Gastrocnemius medialis (tissue), 4 donors: ENCODE data around the gene KCNJ10. TPM values are rescaled to one million over a fixed set of nuclear protein-coding genes. Genes with fewer than 3 reads are reported as not detected.

ENCODE experiments used
- ATAC-seq, 2 donors: fragments of 150-250 bp; one replicate each; pipeline ENCODE4 v1.9.1; 2016
- DNase-seq, 2 donors: peaks; one replicate each; pipeline ENCODE4 v3.0.0-alpha.2; 2019
- H3K27ac ChIP-seq, 4 donors: fragments of 200-600 bp; sonication (generic); 1 replicate in 1 of 4; 2 replicates in 3 of 4; pipeline ENCODE4 v1.5.1; 2016 to 2018; ENCODE audit warnings: mild to moderate bottlenecking in 2 of 4, moderate library complexity in 1 of 4
- H3K27me3 ChIP-seq, 3 donors: fragments of 200-600 bp; sonication (generic) in 2 of 3; 1 replicate in 1 of 3; 2 replicates in 2 of 3; pipeline versions ENCODE4 v1.5.1 to v1.6.0; 2016 to 2019; ENCODE audit warnings: mild to moderate bottlenecking in 1 of 3, moderate library complexity in 1 of 3
- H3K36me3 ChIP-seq, 2 donors: fragments of 200-600 bp; sonication (generic) in 1 of 2; one replicate each; pipeline ENCODE4 v1.5.1; 2017 to 2018
- H3K4me1 ChIP-seq, 2 donors: fragments of 200-600 bp; sonication (generic) in 1 of 2; one replicate each; pipeline ENCODE4 v1.5.1; 2016 to 2017; ENCODE audit warnings: mild to moderate bottlenecking in 2 of 2
- H3K4me3 ChIP-seq, 4 donors: fragments of 200-600 bp; sonication (generic) in 3 of 4; 1 replicate in 1 of 4; 2 replicates in 3 of 4; pipeline ENCODE4 v1.5.1; 2016 to 2019; ENCODE audit warnings: mild to moderate bottlenecking in 2 of 4
- H3K9me3 ChIP-seq, 3 donors: fragments of 200-600 bp; sonication (generic) in 2 of 3; 1 replicate in 1 of 3; 2 replicates in 2 of 3; pipeline ENCODE4 v1.5.1; 2016 to 2019
- POLR2A ChIP-seq, 2 donors: fragments of 450-650 bp; IDR thresholded peaks; one replicate each; pipeline ENCODE4 v1.6.1; 2017; ENCODE audit warnings: antibody characterized with exemption in 2 of 2, mild to moderate bottlenecking in 2 of 2, moderate library complexity in 2 of 2
- in situ Hi-C, 4 donors: fragments of 200-750 bp; cut with MboI; loops; one replicate each; pipeline versions ENCODE4 v1.15.0 to v1.8.0; 2017; ENCODE audit warnings: low sequenced_read_pairs in 4 of 4
- intact Hi-C: fragments of 100-400 bp; cut with DNase I; formaldehyde crosslinking; loops from one replicate; pipeline ENCODE4 v1.15.1; 2023; ENCODE audit warnings: low total_unique reads
- total RNA-seq, 4 donors: library from RNA; depleted of rRNA; stranded (reverse); fragments of >200 nt; gene quantifications; one replicate each; pipeline versions ENCODE4 v1.1.0 to v1.2.3, GENCODE V29; 2016
- TF ChIP-seq, protein P1 (sequence below), 5 experiments: fragments of 450-650 bp in 3 of 5; fragments of 200-600 bp in 2 of 5; sonication (generic) in 2 of 5; IDR thresholded peaks in 4 of 5; conservative IDR thresholded peaks in 1 of 5; 1 replicate in 4 of 5; 2 replicates in 1 of 5; pipeline ENCODE4 v1.5.1; 2016 to 2019; ENCODE audit warnings: antibody characterized with exemption in 5 of 5, mild to moderate bottlenecking in 3 of 5, moderate library complexity in 3 of 5

Gene KCNJ10
- total RNA-seq, 4 donors from 2014 or later = not detected

DNA sequence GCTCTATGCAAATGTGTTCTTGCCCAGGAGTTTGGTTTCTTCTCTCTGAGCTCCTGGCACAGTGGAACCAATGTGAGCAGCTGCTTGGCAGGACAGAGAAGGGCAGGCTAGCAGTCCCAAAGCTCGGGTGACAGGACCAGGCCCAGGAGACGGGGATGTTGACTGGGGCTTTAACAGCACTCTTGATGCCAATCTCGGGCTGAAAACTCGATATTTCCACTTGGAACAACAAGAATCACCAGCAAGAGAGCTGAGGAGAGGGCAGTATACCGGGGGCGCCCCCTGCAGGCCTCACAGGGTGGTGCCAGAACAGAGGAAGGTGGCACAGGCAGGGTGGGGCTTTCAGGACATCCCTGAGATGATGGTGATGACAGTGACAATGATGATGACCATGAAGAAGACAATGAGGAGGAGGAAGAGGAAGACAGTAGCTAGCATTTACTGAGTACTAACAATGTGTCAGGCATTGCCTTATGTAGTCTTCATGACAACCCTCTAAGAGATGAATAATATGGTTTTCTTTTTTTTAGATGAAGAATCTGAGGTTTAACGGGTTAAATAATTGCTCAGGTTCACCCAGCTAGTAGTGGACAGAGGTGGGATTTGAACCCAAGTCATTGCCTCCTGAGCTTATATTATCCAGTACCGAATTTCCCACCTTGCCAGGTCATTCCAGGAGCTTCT is 8.7 kb upstream of the KCNJ10 start:
- intact Hi-C loops = loop anchor here (2.0 kb wide), 1 partner anchor 32 kb away; no protein-coding TSS in a partner anchor
- ATAC-seq (peak; percentile 63 to 92), DNase-seq (peak in 1 of 2 donors; percentile 64)
- Histone ChIP-seq H3K36me3 (no peaks in the 10 kb centered on the region), H3K27me3 (peaks cover 0 to 16% (median 3%) of the 10 kb centered on the region in 3 donors), H3K4me1 (peaks cover 0 to 13% of the 10 kb centered on the region in 2 donors), H3K4me3 (no peak overlapping the region), H3K27ac (peak overlapping the region in 2 of 4 donors; percentile 29 to 62), H3K9me3 (no peaks in the 10 kb centered on the region)
- in situ Hi-C loops = loop anchor here in 2 of 4 donors (25.0 kb wide), 2 partner anchors 209 to 284 kb away; partner anchors contain the start of genes NHLH1 (in 2 of the 2) and PEX19 (in 1 of the 2)
- TF ChIP-seq, protein P1, sequence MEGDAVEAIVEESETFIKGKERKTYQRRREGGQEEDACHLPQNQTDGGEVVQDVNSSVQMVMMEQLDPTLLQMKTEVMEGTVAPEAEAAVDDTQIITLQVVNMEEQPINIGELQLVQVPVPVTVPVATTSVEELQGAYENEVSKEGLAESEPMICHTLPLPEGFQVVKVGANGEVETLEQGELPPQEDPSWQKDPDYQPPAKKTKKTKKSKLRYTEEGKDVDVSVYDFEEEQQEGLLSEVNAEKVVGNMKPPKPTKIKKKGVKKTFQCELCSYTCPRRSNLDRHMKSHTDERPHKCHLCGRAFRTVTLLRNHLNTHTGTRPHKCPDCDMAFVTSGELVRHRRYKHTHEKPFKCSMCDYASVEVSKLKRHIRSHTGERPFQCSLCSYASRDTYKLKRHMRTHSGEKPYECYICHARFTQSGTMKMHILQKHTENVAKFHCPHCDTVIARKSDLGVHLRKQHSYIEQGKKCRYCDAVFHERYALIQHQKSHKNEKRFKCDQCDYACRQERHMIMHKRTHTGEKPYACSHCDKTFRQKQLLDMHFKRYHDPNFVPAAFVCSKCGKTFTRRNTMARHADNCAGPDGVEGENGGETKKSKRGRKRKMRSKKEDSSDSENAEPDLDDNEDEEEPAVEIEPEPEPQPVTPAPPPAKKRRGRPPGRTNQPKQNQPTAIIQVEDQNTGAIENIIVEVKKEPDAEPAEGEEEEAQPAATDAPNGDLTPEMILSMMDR (IDR thresholded peaks at IDR 0.05 in 4 of 5, conservative IDR thresholded peaks at IDR 0.05 in 1 of 5) = peak; percentile 41 to 71 (median 54)
- TF ChIP-seq POLR2A (IDR thresholded peaks at IDR 0.05) = no peak

- Histone ChIP-seq H3K27me3 (peaks cover 0 to 12% (median 3%) of the 10 kb centered on the region in 3 donors), H3K27ac (no peak overlapping the region), H3K9me3 (no peaks in the 10 kb centered on the region), H3K36me3 (no peaks in the 10 kb centered on the region), H3K4me1 (peaks cover 0 to 13% of the 10 kb centered on the region in 2 donors), H3K4me3 (no peak overlapping the region)
- DNase-seq (no peak), ATAC-seq (no peak)
- intact Hi-C loops (no loop called here), in situ Hi-C loops (loop anchor here in 2 of 4 donors (25.0 kb wide), 2 partner anchors 210 to 285 kb away; partner anchors contain the start of genes NHLH1 (in 2 of the 2) and PEX19 (in 1 of the 2))
- TF ChIP-seq, protein P1 (IDR thresholded peaks at IDR 0.05 in 4 of 5, conservative IDR thresholded peaks at IDR 0.05 in 1 of 5) = no peak
- no peak for TF ChIP-seq POLR2A (IDR thresholded peaks at IDR 0.05)
Measured at GRCh38 chr1:160077486-160077885, 7.5 kb upstream of the KCNJ10 start.

DNA sequence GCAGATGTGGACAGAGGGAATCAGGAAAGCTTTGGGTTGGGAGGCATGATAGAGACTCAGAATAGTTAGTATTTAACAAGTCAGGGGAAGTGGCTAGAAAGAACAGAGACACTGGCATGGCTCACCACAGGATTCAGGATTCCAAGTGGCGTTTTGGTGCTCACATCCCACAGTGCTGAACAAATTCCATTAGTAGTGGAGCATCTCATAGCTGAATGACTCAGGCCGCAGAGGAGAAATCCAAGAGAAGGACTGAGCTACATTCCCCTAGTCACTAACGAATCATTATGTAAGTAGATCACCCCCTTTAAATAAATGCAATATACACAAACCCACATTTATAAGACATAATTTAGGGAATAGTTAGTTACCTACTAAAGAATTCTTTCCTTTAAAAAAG is 6.3 kb upstream of the KCNJ10 start:
- Histone ChIP-seq H3K36me3 (no peaks in the 10 kb centered on the region), H3K27me3 (peaks cover 0 to 7% (median 0%) of the 10 kb centered on the region in 3 donors), H3K9me3 (no peaks in the 10 kb centered on the region), H3K4me3 (no peak overlapping the region), H3K4me1 (peaks cover 0 to 13% of the 10 kb centered on the region in 2 donors), H3K27ac (no peak overlapping the region)
- no peak for ATAC-seq
- in situ Hi-C loops = loop anchor here in 2 of 4 donors (25.0 kb wide), 2 partner anchors 211 to 286 kb away; partner anchors contain the start of genes NHLH1 (in 2 of the 2) and PEX19 (in 1 of the 2)
- DNase-seq = no peak
- intact Hi-C loops = no loop called here
- TF ChIP-seq, protein P1 (IDR thresholded peaks at IDR 0.05 in 4 of 5, conservative IDR thresholded peaks at IDR 0.05 in 1 of 5) = no peak
- no peak for TF ChIP-seq POLR2A (IDR thresholded peaks at IDR 0.05)

GRCh38 chr1:160075836-160076235 is 5.9 kb upstream of the KCNJ10 start:
- Histone ChIP-seq H3K27ac (no peak overlapping the region), H3K9me3 (no peaks in the 10 kb centered on the region), H3K36me3 (no peaks in the 10 kb centered on the region), H3K4me3 (no peak overlapping the region), H3K4me1 (peaks cover 2 to 14% of the 10 kb centered on the region in 2 donors), H3K27me3 (peaks cover 0 to 3% (median 0%) of the 10 kb centered on the region in 3 donors)
- ATAC-seq (no peak), DNase-seq (no peak)
- TF ChIP-seq, protein P1 (IDR thresholded peaks at IDR 0.05 in 4 of 5, conservative IDR thresholded peaks at IDR 0.05 in 1 of 5) = no peak
- no peak for TF ChIP-seq POLR2A (IDR thresholded peaks at IDR 0.05)
- intact Hi-C loops = no loop called here
- in situ Hi-C loops = loop anchor here in 2 of 4 donors (25.0 kb wide), 2 partner anchors 211 to 286 kb away; partner anchors contain the start of genes NHLH1 (in 2 of the 2) and PEX19 (in 1 of the 2)
